Activated naive CD8-positive, alpha-beta T cell treated with anti-CD3 and anti-CD28 coated beads, Interleukin-2, amount 50 U/mL, for 24 hours (primary cell): ENCODE results near the gene SPON2.

ENCODE experiments used
- ATAC-seq: fragments of 150-1000 bp; cut with Tn5 transposase; one replicate; pipeline ENCODE4 v1.10.0; 2021
- DNase-seq: peaks from one replicate; pipeline ENCODE4 v3.0.0; 2021
- H3K27ac Mint-ChIP-seq: one replicate; pipeline ENCODE4 v1.8.0; 2021; ENCODE audit warnings: mild to moderate bottlenecking, mixed read lengths
- H3K27me3 Mint-ChIP-seq: one replicate; pipeline ENCODE4 v1.8.0; 2021; ENCODE audit warnings: mixed read lengths
- H3K36me3 Mint-ChIP-seq: one replicate; pipeline ENCODE4 v1.8.0; 2021; ENCODE audit warnings: low read depth, mixed read lengths
- H3K4me1 Mint-ChIP-seq: one replicate; pipeline ENCODE4 v1.8.0; 2021; ENCODE audit warnings: mixed read lengths
- H3K4me3 Mint-ChIP-seq: one replicate; pipeline ENCODE4 v1.8.0; 2021; ENCODE audit warnings: mild to moderate bottlenecking, moderate library complexity, mixed read lengths
- H3K9me3 Mint-ChIP-seq: one replicate; pipeline ENCODE4 v1.8.0; 2021; ENCODE audit warnings: mixed read lengths

The SPON2 gene

GRCh38 chr4:1172228-1172851, at the start of gene SPON2:
Gene SPON2 (minus strand): TSS chr4:1172583.
- Mint-ChIP-seq H3K4me1 (peaks cover 11% of the 10 kb centered on the region), H3K9me3 (no peaks in the 10 kb centered on the region), H3K36me3 (no peaks in the 10 kb centered on the region), H3K27me3 (peaks cover 27% of the 10 kb centered on the region), H3K4me3 (no peak within 1 kb of the TSS), H3K27ac (no peak within 1 kb of the TSS)
- ATAC-seq (no peak), DNase-seq (no peak)

- Mint-ChIP-seq H3K27ac (no peak overlapping the region), H3K36me3 (peaks cover 43% of the 10 kb centered on the region)
Observed at GRCh38 chr4:1221155-1221870, 48.9 kb upstream of the SPON2 start.

GRCh38 chr4:1220566-1220965, 48.2 kb upstream of the SPON2 start:
- no peak overlapping the region for H3K4me3 Mint-ChIP-seq
- ATAC-seq: no peak
- no peaks in the 10 kb centered on the region for H3K27me3 Mint-ChIP-seq
- H3K27ac Mint-ChIP-seq: no peak overlapping the region
- H3K4me1 Mint-ChIP-seq: peaks cover 43% of the 10 kb centered on the region
- no peak for DNase-seq
- no peaks in the 10 kb centered on the region for H3K9me3 Mint-ChIP-seq
- H3K36me3 Mint-ChIP-seq: peaks cover 45% of the 10 kb centered on the region

More at GRCh38 chr4:1221155-1221870, 48.9 kb upstream of the SPON2 start:
- Mint-ChIP-seq H3K4me3 (no peak overlapping the region), H3K4me1 (peaks cover 41% of the 10 kb centered on the region), H3K9me3 (no peaks in the 10 kb centered on the region), H3K27me3 (no peaks in the 10 kb centered on the region)
- ATAC-seq (no peak), DNase-seq (no peak)

GRCh38 chr4:1219566-1219950, 47.2 kb upstream of the SPON2 start:
- H3K4me3 Mint-ChIP-seq: no peak overlapping the region
- H3K4me1 Mint-ChIP-seq: peaks cover 43% of the 10 kb centered on the region
- ATAC-seq (no peak), DNase-seq (no peak)
- peaks cover 41% of the 10 kb centered on the region for H3K36me3 Mint-ChIP-seq
- H3K27ac Mint-ChIP-seq: peak overlapping the region; percentile 56
- H3K9me3 Mint-ChIP-seq: no peaks in the 10 kb centered on the region
- no peaks in the 10 kb centered on the region for H3K27me3 Mint-ChIP-seq

GRCh38 chr4:1218634-1219565, 46.5 kb upstream of the SPON2 start:
- ATAC-seq: no peak
- DNase-seq: no peak
- peak overlapping the region; percentile 56 for H3K27ac Mint-ChIP-seq
- no peaks in the 10 kb centered on the region for H3K9me3 Mint-ChIP-seq
- peaks cover 42% of the 10 kb centered on the region for H3K4me1 Mint-ChIP-seq
- H3K36me3 Mint-ChIP-seq: peaks cover 35% of the 10 kb centered on the region
- no peak overlapping the region for H3K4me3 Mint-ChIP-seq
- H3K27me3 Mint-ChIP-seq: no peaks in the 10 kb centered on the region

GRCh38 chr4:1217366-1217765, 45.0 kb upstream of the SPON2 start:
- no peaks in the 10 kb centered on the region for H3K27me3 Mint-ChIP-seq
- H3K27ac Mint-ChIP-seq: peak overlapping the region; percentile 81
- no peaks in the 10 kb centered on the region for H3K9me3 Mint-ChIP-seq
- H3K4me1 Mint-ChIP-seq: peaks cover 42% of the 10 kb centered on the region
- DNase-seq: no peak
- peaks cover 33% of the 10 kb centered on the region for H3K36me3 Mint-ChIP-seq
- H3K4me3 Mint-ChIP-seq: peak overlapping the region; percentile 56
- no peak for ATAC-seq

GRCh38 chr4:1216869-1217294, 44.5 kb upstream of the SPON2 start:
- DNase-seq (peak; percentile 72), ATAC-seq (peak; percentile 86)
- peaks cover 34% of the 10 kb centered on the region for H3K36me3 Mint-ChIP-seq
- peak overlapping the region; percentile 56 for H3K4me3 Mint-ChIP-seq
- peaks cover 42% of the 10 kb centered on the region for H3K4me1 Mint-ChIP-seq
- H3K27ac Mint-ChIP-seq: peak overlapping the region; percentile 81
- H3K27me3 Mint-ChIP-seq: no peaks in the 10 kb centered on the region
- no peaks in the 10 kb centered on the region for H3K9me3 Mint-ChIP-seq

GRCh38 chr4:1216076-1216614, 43.8 kb upstream of the SPON2 start:
- ATAC-seq (no peak), DNase-seq (no peak)
- H3K4me1 Mint-ChIP-seq: peaks cover 42% of the 10 kb centered on the region
- H3K36me3 Mint-ChIP-seq: peaks cover 31% of the 10 kb centered on the region
- peak overlapping the region; percentile 22 for H3K27ac Mint-ChIP-seq
- peak overlapping the region; percentile 56 for H3K4me3 Mint-ChIP-seq
- H3K9me3 Mint-ChIP-seq: no peaks in the 10 kb centered on the region
- no peaks in the 10 kb centered on the region for H3K27me3 Mint-ChIP-seq

GRCh38 chr4:1215141-1216075, 43.0 kb upstream of the SPON2 start:
- Mint-ChIP-seq H3K4me3 (no peak overlapping the region), H3K27me3 (no peaks in the 10 kb centered on the region), H3K36me3 (peaks cover 26% of the 10 kb centered on the region), H3K27ac (peak overlapping the region; percentile 22), H3K4me1 (peaks cover 36% of the 10 kb centered on the region), H3K9me3 (no peaks in the 10 kb centered on the region)
- ATAC-seq: no peak
- no peak for DNase-seq

GRCh38 chr4:1214101-1215095, 42.0 kb upstream of the SPON2 start:
- no peak for DNase-seq
- Mint-ChIP-seq H3K4me1 (peaks cover 30% of the 10 kb centered on the region), H3K9me3 (no peaks in the 10 kb centered on the region), H3K36me3 (peaks cover 21% of the 10 kb centered on the region), H3K4me3 (no peak overlapping the region), H3K27me3 (no peaks in the 10 kb centered on the region), H3K27ac (no peak overlapping the region)
- ATAC-seq: no peak

GRCh38 chr4:1213336-1213995, 41.1 kb upstream of the SPON2 start:
- no peaks in the 10 kb centered on the region for H3K9me3 Mint-ChIP-seq
- peaks cover 23% of the 10 kb centered on the region for H3K4me1 Mint-ChIP-seq
- ATAC-seq: no peak
- no peak for DNase-seq
- H3K4me3 Mint-ChIP-seq: no peak overlapping the region
- H3K27me3 Mint-ChIP-seq: no peaks in the 10 kb centered on the region
- H3K27ac Mint-ChIP-seq: no peak overlapping the region
- H3K36me3 Mint-ChIP-seq: peaks cover 15% of the 10 kb centered on the region

- Mint-ChIP-seq H3K9me3 (no peaks in the 10 kb centered on the region), H3K4me1 (peaks cover 17% of the 10 kb centered on the region), H3K4me3 (no peak overlapping the region), H3K36me3 (peaks cover 9% of the 10 kb centered on the region), H3K27me3 (no peaks in the 10 kb centered on the region), H3K27ac (no peak overlapping the region)
- DNase-seq: no peak
- no peak for ATAC-seq
Observed at GRCh38 chr4:1212546-1213335, 40.4 kb upstream of the SPON2 start.
